NCI-H1436 treated with DMSO at 0.1 percent for 48 hours (cell line): Measurements from ENCODE around the gene ITM2B.

Experiments used
- DNase-seq: peaks from one replicate; lab custom pipeline; 2025; lab: John Stamatoyannopoulos, UW

Gene ITM2B

DNA sequence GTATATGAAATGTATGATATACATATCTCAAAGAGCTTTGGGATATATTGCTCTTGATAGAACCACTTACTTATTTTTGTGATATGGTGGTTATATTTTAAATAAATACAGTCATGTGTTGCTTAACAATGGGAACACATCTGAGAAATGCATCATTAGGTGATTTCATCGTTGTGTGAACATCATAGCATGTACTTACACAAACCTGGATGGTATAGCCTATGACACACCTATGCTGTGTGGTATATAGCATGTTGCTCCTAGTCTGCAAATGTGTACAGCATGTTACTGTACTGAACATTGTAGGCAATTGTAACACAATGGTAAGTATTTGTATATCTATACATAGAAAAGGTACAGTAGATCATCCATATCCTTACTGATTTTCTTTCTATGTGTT lies 78.2 kb downstream of the ITM2B start:
- DNase-seq, result no peak

GRCh38 chr13:48315969-48316650 lies 83.1 kb downstream of the ITM2B start:
- DNase-seq, result no peak

DNA sequence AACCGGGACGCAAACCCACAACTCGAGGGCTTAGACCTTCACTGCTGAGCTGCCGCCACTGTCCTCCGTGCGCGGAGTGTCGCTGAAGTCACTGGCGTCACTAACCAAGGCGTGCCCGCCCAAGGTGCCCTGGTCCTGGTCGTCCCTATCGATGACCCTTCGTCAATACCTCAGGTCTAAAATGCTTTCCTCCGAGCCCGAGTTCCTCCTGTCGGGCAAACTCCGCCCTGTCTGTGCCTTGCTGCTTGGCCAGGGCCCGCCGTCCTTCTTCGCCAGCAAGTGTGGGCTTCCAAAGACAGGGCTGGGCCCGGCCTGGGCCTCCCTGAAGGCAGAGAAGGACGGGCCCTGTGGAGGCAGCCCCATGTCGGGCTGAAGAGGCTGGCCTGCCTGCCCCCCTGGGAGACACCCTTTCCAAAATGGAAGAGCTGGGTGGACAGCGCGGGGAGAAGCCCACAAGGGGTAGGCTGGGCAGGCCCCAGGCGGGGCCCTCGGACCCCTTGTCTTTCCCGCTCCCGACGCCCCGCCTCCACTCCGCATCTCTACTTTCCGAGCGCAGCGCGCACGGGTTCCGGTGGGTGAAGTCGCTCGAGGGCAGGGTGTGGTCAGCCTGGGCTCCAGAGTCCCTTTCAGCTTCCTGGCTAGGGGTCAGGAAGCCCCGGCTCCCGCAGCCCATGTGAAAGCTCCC lies 84.0 kb downstream of the ITM2B start:
- DNase-seq, result no peak

DNA sequence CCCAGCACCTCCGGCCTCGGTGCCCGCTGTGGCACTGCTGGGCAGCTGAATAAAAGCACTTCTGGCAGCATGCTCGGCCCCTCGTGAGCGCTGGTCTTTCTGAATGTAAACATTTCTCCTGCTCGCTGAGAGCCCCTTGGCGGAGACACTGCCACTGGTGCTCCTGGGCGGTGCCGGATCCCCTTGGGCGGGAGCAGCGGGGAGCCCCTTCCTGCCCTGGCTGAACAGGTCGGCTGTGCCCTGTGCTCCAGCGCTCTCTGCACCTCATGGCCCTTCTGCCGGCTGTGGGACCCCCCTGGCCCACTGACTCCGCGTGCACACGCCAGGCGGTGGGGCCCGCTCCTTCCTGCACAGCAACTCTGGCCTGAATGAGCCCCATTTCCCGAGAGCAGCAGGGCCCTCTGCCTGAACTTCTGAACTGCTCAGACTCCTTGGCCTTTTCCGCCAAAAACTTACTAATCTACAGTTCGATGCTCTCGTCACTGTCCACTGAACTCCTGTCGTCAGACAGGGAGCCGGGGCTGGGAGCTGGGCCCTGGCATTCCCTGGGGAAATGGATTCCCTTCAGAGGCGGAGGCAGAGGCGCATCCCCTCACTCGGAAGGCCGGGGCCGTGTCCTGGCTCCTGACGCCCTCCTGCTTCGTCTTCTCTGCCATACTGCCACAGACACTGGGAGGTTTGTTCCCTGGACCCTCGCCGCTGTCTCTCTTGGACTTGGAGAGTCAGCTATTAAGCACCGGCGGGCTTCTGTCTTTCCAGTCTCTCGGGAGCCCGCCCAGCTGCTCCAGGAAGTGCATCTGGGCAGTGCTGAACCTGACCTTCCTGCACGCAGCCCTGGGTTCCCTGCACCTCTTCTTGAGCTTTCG lies 84.7 kb downstream of the ITM2B start:
- DNase-seq, result no peak

- DNase-seq, result no peak
Measured at GRCh38 chr13:48318377-48318811, 85.4 kb downstream of the ITM2B start.

- no peak for DNase-seq
Measured at GRCh38 chr13:48318821-48319511, 86.0 kb downstream of the ITM2B start.
